NCI-H446 treated with DMSO at 0.1 percent for 48 hours (cell line): ENCODE measurements around the gene NR1I2.

Source experiments
- DNase-seq: peaks from one replicate; lab custom pipeline; 2025; lab: John Stamatoyannopoulos, UW

NR1I2 gene

DNA sequence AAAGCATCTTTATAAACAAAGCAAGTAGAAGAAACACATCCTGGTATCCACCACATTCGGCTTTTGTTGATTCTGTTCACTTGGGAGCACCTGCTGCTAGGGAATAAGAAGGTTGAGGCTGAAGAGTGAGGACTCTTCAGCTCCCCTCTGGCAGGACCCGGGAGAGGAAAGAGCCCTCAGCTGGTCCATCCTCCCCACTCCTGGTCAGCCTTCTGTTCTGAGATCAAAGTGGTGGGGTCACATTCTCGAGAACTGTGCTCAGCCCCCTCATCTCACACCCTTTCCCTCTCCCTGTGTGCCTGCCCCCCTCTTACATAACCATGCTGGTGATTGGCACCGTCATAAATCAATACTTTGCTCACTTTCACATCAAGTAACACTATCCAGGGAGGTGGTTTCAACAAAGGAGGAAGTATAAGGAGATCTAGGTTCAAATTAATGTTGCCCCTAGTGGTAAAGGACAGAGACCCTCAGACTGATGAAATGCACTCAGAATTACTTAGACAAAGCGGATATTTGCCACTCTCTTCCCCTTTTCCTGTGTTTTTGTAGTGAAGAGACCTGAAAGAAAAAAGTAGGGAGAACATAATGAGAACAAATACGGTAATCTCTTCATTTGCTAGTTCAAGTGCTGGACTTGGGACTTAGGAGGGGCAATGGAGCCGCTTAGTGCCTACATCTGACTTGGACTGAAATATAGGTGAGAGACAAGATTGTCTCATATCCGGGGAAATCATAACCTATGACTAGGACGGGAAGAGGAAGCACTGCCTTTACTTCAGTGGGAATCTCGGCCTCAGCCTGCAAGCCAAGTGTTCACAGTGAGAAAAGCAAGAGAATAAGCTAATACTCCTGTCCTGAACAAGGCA lies at the start of gene NR1I2:
NR1I2 (plus strand) TSS at position 772 of the 869 bp plus-strand sequence.
- no peak for DNase-seq

DNA sequence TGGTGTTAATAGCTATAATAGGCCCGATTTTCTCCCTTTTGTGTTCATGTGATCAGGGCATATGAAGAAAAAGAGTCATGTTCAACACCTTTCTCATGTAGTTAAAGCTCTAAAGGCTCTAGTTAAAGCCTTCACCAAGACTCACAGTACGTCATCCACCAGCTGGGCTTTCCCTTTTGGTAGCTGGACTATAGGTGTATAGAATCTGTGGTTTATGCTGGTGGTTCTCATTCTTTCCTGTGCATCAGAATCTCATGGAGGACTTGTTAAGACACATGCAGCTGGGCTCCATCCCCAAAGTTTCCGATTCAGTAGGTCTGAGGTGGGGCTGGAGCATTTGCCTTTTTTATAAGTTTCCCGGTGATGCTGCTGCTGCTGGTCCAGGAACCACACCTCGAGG lies 48.1 kb upstream of the NR1I2 start:
- DNase-seq: no peak

DNA sequence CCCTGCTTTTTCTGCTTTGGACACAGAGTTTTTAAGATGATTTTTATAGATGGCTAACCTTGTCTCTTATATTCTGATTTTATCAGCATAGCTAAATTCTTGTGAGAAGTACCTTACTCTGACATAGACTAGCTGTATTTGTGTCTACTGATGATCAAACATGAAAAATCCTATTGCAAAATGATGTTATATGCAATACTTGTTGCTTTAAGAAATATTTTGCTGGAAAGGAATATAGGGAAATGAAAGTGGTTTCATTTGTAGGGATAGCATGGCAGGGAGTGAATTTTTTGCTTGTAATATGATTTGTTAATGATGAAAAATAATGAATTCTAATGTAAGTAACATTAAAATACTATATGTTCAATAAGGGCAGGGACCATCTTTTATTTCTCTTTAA lies 43.2 kb upstream of the NR1I2 start:
- no peak for DNase-seq

DNA sequence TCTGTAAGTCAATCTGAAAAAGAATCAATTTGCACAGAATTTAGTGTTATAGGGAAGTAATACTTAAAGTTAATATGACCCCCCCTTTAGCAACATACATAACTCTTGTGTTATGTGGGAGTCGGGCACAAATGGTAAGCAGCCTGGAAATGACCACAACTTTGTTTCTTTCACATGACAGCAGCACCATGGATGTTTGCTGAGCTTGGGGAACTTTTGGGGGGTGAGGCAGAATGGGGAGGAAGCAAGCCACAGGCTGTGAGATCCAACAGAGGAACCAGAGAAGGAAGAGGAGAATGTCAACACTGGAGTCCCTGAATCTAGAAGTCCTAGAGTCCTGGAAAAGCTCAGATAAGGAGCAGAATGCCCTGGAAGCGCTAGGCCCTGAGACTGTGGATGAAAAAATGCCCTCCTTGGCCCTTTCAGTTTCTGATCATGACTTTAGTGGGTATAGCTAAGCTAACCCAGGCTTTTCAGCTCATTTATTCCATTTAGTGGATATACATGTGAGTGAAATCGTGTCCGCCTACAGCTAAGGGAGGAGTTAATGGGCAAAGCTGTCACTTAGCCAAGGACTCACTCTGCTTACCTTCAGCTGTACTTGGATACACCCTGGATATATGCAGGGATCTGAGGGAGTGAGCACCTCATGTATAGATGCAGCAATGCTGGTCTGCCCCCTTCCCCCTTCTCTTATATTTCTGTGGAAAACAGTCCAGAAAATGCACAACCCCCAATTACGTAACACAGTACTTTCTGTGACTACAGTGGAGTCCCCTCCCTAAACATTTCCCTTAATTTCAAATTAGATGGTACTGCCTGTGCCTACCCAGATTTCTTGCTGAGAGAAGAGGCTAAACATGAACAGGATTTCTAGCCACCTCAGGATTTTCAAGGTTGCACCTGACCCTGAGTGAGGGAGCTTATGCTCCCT lies 40.0 kb upstream of the NR1I2 start:
- no peak for DNase-seq

DNA sequence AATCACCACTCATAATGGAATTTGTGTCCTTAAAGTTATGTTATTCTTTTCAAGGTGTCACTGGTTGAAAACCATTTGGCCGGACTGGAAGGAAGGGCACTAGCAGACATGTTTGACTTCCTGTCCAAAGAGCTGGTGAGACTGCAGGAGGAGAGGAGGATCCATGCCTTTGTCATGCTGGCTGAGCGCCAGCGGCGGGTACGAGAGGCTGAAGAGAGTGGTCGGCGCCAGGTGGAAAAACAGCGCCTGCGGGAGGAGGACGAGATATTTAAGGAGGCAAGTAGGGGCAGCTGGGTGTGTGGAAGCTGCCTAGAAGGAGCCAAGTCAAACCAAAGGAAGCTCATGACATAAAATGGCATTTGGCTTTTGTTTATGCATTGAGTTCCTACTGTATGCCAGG lies 38.0 kb upstream of the NR1I2 start:
- DNase-seq: no peak

DNA sequence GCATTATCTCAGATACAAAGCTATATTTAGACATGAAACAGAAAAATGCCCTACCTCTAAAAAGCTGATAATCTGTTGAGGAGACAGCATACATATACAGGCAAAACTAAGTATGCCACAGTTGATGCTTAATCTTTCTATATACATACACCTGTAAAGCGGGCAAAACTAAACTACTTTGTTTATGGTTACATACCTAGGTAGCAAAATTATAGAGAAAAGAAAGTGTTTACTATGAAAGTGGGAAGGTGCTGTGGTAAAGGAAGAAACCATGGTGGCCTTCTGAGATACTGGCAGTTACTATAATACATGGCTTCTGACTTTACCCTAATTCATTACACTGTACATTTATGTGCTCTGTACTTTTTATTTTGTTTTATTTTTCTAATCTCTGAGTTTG lies 36.0 kb upstream of the NR1I2 start:
- DNase-seq: no peak

DNA sequence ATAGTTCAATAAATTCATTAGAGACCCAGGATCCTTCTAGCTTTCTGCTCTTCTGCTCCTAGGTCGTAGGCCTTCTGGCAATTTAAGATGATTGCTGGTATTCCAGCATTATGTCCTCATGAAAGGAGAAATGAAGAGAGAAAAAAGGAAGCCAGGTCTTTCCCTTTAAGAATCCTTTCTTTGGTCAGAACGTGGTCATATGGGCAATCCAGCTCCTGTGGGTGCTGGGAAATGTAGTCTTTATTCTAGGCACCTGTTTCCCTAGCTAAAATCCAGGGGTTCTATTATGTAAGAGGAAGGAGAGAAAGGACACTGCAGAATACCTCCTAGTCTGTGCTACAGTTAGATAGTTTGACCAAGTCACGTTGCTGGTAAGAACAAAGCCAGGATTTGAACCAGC lies 35.5 kb upstream of the NR1I2 start:
- DNase-seq: no peak

DNA sequence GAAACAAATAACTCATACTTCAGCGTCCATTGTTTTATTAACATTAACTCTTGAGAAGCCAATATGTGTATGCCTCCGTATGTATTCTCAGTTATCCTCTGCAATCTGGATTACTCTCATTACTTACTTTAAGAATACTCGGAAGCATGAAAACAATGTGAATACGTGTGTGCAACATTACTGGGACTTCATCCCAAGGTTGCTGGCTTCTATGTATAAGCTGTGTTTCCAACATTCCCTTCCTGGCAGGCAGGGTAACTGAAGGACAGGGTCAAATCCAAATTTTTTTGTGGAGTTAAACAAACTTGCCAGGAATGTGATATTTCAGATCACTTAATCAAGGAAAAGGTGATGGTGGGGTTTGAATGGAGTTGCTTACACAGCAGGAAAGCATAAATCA lies 34.5 kb upstream of the NR1I2 start:
- no peak for DNase-seq

DNA sequence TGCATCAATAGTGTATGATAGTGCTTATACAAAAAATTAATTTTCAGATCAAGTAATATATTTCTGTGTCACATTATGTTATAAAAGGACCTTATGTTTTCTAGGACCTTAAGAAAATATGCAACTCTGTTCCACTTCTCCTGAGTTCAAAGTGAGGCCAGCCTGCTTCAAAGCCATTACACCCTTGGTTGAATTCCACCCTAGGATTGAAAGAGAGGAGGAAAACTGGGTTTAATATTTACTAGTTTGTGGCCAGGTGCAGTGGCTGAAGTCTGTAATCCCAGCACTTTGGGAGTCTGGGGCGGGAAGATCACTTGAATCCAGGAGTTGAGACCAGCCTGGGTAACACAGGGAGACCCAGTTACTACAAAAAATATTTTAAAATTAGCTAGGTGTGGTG lies 32.9 kb upstream of the NR1I2 start:
- DNase-seq: no peak

DNA sequence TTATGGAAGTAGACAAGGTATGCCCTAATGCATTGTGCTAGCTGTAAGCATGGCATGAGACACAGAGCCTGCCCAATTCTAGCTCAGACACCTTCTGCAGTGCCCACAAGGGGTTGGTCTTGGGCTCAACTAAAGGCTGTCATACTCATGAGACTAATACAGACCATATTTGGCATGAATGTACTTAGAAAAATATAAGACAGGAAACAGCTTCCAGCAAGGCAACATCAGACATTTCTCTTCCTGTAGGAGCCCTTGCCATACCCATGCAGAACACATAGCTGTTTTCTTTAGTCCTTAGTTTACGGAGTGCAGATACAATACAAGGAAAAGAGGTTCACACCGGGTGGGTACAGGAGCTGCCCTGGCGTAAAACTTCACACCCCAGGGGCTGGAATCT lies 30.5 kb upstream of the NR1I2 start:
- DNase-seq: no peak

DNA sequence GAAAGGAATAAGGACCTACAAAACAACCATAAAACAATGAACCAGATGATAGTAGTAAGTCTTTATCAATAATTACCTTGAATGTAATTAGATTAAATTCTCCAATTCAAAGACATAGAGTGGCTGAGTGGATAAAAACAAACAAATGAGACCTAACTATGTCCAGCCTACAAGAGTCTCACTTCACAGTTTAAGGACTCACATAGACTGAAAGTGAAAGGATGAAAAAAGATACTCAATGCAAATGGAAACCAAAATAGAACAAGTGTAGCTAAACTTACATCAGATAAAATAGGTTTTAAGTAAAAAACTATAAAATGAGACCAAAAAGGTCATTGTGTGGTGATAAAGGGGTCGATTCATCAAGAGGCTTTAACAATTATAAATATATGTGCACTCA lies 21.9 kb upstream of the NR1I2 start:
- no peak for DNase-seq

DNA sequence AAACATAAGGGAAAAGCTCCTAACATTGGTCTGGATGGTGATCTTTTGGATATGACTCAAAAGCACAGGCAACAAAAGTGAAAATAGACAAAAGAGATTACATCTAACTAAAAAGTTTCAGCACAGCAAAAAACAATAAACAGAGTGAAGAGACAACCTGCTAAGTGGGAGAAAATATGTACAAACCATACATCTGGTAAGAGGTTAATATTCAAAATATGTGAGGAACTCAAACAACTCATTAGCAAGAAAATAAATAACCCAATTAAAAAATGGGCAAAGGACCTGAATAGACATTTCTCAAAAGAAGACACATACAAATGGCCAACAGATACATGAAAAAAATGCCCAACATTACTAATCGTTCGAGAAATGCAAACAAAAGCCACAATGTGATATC lies 19.0 kb upstream of the NR1I2 start:
- DNase-seq: no peak

DNA sequence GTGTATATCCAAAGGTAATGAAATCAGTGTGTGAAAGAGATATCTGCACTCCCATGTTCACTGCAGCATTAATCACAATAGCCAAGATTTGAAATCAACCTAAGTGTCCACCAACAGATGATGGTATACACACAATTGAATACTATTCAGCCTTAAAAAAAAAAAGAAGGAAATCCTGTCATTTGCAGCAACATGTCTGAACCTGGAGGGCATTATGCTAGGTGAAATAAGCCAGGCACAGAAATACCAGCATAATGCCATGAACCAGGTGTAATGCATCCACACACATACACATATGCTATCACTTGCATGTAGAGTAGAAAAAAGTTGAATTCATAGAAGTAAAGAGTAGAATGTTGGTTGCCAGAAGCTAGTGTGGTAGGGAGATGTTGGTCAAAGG lies 18.4 kb upstream of the NR1I2 start:
- DNase-seq: no peak

DNA sequence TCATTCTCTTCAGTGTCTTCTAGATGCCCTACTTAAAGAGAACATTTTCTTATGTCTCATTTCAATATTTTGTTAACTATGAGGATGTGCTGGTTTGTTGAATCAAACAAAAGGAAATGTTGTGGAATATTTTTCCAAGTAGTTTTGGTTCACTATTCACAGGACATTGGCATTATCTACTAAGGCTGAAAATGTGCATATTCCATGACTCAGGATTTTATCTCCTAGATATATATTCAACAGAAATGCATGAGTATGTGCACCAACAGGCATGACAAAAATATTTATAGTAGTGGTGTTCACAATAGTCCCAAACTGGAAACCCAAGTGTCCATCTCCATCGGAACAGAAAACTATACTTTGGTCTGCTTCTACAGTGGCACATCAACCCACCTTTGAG lies 16.7 kb upstream of the NR1I2 start:
- DNase-seq: no peak

DNA sequence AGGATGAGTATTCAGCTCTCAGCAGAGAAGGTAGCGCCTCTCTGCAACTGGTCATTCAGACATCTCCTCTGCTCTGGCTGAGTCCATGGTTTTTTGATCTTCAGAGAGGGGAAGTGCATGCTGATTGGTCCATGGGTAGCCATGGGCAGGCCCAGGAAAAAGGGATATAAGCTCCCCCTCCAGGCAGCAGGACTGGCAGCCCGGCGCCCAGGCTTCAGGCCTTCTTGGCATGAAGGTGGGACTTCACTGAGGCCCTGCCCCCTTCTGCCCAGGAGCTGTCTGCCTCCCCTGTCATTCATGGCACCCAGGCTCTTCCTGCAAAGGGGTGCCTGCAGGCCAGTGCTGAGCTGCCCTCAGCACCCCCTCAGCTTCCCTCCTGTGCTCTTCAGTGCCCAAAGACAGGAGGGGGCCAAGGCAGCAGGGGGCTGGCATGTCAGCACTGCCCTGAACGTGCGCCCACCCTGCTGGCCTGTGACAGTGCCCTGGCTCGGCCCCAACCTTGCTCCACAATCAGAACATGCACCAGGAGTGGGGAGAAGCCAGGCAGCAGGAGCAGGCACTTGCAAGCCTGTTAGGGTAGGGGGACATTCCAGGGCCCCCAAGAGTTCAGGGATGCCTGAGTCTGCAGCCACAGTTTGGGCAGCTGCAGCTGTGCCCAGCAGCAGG lies 13.8 kb upstream of the NR1I2 start:
- DNase-seq: no peak

DNA sequence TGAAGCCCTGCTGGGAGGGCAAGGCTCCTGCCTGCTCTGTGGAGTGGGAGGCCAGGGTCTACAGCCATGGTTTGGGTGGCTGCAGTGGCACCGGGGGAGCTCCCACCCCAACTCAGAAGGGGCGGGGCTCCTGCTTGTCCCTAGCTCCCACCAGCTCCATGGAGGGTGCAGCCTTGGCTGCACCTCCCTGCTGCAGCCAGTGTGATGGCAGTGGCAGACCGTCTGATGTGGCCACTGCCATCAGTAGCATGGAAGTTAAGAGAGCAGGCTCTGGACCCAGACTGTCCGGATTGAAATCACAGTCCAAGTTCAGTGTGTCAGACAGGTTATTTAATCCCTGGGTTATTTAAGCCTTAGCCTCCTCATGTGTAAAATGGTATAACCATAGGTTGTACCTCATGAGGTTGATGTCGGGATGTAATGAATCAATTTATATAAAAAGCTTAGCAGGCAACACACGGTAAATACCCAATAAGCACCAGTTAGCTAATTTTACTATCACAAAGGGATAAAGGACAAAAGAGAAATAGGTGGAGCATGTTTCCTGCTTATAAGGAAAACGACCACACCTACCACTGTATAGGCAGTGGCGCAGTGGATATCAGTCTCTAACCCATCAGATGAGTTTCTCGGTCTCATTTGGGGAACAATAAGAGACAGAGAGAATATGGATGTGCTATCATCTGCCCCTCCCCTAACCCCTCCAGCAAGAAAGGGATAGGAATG lies 13.1 kb upstream of the NR1I2 start:
- DNase-seq: no peak

DNA sequence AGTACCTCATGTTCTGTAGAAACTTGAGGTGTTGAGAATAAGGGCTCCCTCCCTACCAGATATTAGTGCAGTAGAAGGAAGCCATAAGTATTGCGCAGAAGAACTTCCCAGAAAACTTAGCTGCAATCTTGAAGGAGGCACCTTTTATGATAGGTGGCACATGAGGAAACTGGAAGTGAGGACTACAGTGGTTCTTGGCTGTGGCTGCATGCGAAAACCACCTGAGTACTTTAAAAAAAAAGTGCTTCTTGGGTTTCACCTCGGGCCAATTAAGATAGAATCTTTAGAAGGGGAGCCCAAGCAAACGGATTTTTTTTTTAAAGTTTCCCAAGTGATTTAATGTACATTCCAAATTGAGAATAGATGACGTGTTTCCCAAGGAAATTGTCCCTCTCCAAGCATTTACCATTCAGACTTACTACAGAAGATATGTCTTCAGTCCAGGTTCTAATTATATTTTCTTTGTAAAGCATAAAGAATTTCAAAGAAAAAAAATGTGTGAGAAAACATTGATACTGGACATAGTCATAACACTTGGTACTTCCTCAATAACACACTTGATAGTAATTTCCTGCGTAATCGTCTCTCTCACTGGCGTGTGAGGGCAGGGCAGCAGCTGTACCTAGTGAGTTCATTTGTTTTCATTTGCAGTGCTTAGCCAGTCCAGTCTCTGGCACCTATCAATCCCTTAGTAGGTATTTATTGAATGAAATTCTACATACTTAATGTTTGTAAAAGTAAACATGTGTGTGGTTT lies 12.3 kb upstream of the NR1I2 start:
- no peak for DNase-seq

DNA sequence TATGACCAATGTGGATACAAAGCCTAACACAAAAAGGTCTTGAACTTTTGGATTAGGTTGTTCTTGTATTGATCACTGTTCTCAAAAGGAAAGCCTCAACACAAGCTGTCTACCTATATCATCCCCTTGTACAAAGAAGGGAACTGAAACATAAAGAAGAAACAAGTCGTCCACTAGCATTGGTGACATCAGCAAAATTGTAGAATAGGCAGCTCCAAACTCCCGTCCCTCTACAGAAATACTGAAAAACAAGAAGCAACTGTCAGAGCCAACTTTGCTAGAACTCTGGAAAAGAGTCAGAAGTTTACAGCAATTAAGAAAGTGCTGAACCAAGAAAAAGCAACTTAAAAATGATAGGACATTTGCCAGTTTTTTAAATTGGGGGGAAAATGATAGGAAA lies 7.5 kb upstream of the NR1I2 start:
- no peak for DNase-seq

DNA sequence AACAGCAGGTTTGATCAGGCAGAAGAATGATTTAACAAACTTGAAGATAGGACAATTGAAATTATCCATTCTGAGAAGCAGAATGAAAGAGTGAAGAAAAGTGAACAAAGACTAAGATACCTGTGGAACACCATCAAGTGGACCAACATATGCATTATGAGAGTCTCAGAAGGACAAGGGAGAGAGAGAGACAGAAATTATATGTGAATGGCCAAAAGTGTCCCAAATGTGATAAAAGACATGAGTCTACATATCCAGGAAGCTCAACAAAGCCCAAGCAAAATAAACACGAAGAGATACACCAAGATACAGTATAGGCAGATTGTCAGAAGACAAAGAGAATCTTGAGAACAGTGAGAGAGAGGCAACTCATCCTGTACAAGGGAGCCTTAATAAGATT lies 5.6 kb upstream of the NR1I2 start:
- DNase-seq: no peak

DNA sequence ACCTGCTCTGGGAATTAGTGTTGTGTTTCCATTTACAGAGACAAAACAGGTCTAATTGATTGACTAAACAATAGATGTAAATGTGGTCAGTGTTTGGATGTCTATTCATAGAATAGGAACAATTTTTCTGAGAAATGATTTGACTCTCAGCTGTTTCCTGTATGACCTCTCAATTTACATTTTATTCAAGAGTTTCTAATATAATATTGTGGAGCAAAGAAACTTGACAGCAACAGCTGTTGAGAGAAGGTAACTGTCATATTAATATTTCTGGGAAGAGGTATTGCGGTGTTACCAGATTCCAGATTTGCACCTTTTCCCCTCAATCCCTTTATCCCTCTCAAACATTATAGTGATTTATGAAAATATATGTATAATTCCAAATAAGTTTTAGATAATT lies 3.7 kb upstream of the NR1I2 start:
- no peak for DNase-seq

DNA sequence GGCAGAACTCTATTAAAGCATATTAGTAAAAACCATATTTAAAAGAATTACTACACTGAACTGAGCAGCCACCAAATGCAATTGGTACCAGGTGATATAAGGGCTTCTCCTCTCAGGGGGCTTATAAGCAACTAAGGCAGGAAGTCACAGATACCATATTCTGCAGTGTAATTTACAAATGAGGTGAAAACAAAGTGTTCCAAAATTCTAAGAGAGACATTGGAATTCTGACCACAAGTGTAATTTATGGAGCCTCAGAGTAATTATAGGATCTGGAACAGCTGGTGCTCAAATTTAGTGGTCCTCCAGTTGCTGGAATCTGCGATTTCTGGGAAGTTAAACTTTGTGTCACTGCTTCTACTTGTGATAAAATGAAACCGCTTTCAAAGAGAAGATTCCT lies 3.1 kb upstream of the NR1I2 start:
- no peak for DNase-seq
